GM23338 (cell line): ENCODE data around the gene DRAXIN. TPM values are rescaled to one million over a fixed set of nuclear protein-coding genes. Genes with fewer than 3 reads are reported as not detected.
A peak's percentile ranks its signal among the peaks of the same experiment; 100 is the strongest.

ENCODE experiments used
- ATAC-seq: fragments of 200-7000 bp; cut with Tn5 transposase; 3 replicates; pipeline ENCODE4 v1.9.1; 2020
- DNase-seq: peaks from one replicate; pipeline ENCODE4 v3.0.0-alpha.2; 2015; ENCODE audit warnings: low spot score
- H2AFZ ChIP-seq: fragments of 200-600 bp; sonication (generic); 2 replicates; pipeline ENCODE4 v1.8.0; 2016; ENCODE audit warnings: antibody characterized with exemption, mild to moderate bottlenecking, moderate library complexity
- H3F3A ChIP-seq: fragments of 200-600 bp; sonication (generic); replicated peaks from 2 replicates; pipeline ENCODE4 v1.8.0; 2017; ENCODE audit warnings: antibody characterized with exemption, mixed run types, low read depth
- H3K27ac ChIP-seq: fragments of 200-600 bp; sonication (generic); 2 replicates; pipeline ENCODE4 v1.6.1; 2016; ENCODE audit warnings: low read depth
- H3K27me3 ChIP-seq: fragments of 200-600 bp; sonication (generic); 2 replicates; pipeline ENCODE4 v1.8.0; 2016; ENCODE audit warnings: mild to moderate bottlenecking, mixed run types, moderate library complexity; ENCODE audit not compliant: insufficient read depth
- H3K36me3 ChIP-seq: fragments of 200-600 bp; sonication (generic); 2 replicates; pipeline ENCODE4 v1.8.0; 2016; ENCODE audit warnings: mild to moderate bottlenecking; ENCODE audit not compliant: insufficient read depth
- H3K4me1 ChIP-seq: fragments of 200-600 bp; sonication (generic); 2 replicates; pipeline ENCODE4 v1.8.0; 2016; ENCODE audit warnings: mild to moderate bottlenecking, moderate library complexity; ENCODE audit not compliant: insufficient read depth
- H3K4me2 ChIP-seq: fragments of 200-600 bp; sonication (generic); 2 replicates; pipeline ENCODE4 v1.7.1; 2017; ENCODE audit warnings: mixed run types
- H3K4me3 ChIP-seq: fragments of 200-600 bp; sonication (generic); 2 replicates; pipeline ENCODE4 v1.6.1; 2016; ENCODE audit warnings: mixed run types
- H3K79me2 ChIP-seq: fragments of 200-600 bp; sonication (generic); replicated peaks from 2 replicates; pipeline ENCODE4 v1.8.0; 2017; ENCODE audit warnings: mild to moderate bottlenecking; ENCODE audit not compliant: insufficient read depth
- H3K9me2 ChIP-seq: fragments of 200-600 bp; sonication (generic); 2 replicates; pipeline ENCODE4 v1.8.0; 2017; ENCODE audit not compliant: insufficient read depth
- H4K20me1 ChIP-seq: fragments of 200-600 bp; sonication (generic); replicated peaks from 2 replicates; pipeline ENCODE4 v1.8.0; 2017; ENCODE audit warnings: mild to moderate bottlenecking; ENCODE audit not compliant: insufficient read depth
- H3K27ac Mint-ChIP-seq: 2 replicates; pipeline ENCODE4 v1.8.0; 2020; ENCODE audit warnings: inconsistent platforms, mild to moderate bottlenecking, moderate library complexity, mixed read lengths
- H3K27me3 Mint-ChIP-seq: 3 replicates; pipeline ENCODE4 v1.8.0; 2022; ENCODE audit warnings: low read depth, mild to moderate bottlenecking, moderate library complexity, mixed read lengths, inconsistent platforms; ENCODE audit not compliant: insufficient read depth, poor library complexity
- H3K36me3 Mint-ChIP-seq: 3 replicates; pipeline ENCODE4 v1.8.0; 2021; ENCODE audit warnings: low read depth, mild to moderate bottlenecking, inconsistent platforms, moderate library complexity, mixed read lengths
- H3K4me1 Mint-ChIP-seq: 3 replicates; pipeline ENCODE4 v1.8.0; 2020; ENCODE audit warnings: mild to moderate bottlenecking, inconsistent platforms, mixed read lengths
- H3K4me3 Mint-ChIP-seq: 3 replicates; pipeline ENCODE4 v1.8.0; 2021; ENCODE audit warnings: moderate library complexity, mild to moderate bottlenecking, inconsistent platforms, mixed read lengths
- H3K9me3 Mint-ChIP-seq: 3 replicates; pipeline ENCODE4 v1.8.0; 2020; ENCODE audit warnings: moderate library complexity, mild to moderate bottlenecking, inconsistent platforms, mixed read lengths
- CREB1 ChIP-seq: fragments of 250-450 bp; sonication (Bioruptor Pico); IDR thresholded peaks from 2 replicates; pipeline ENCODE4 v1.5.0; 2020; ENCODE audit warnings: low read depth, mild to moderate bottlenecking, moderate library complexity
- EZH2 ChIP-seq: fragments of 200-600 bp; sonication (generic); IDR thresholded peaks from one replicate; pipeline ENCODE4 v1.8.0; 2017; ENCODE audit warnings: antibody characterized with exemption, mild to moderate bottlenecking, low read depth; ENCODE audit not compliant: unreplicated experiment
- EZH2phosphoT487 ChIP-seq: fragments of 200-600 bp; sonication (generic); IDR thresholded peaks from one replicate; pipeline ENCODE4 v1.8.1; 2018; ENCODE audit warnings: antibody characterized with exemption; ENCODE audit not compliant: unreplicated experiment
- JUNB ChIP-seq: IDR thresholded peaks from one replicate; pipeline ENCODE4 v1.6.1; 2016; ENCODE audit warnings: antibody characterized with exemption; ENCODE audit not compliant: unreplicated experiment
- NANOG ChIP-seq: IDR thresholded peaks from 2 replicates; pipeline ENCODE4 v1.6.1; 2016; ENCODE audit warnings: antibody characterized with exemption, borderline replicate concordance
- POLR2AphosphoS5 ChIP-seq: IDR thresholded peaks from 2 replicates; pipeline ENCODE4 v1.6.1; 2016; ENCODE audit warnings: antibody characterized with exemption, low read depth
- REST ChIP-seq: IDR thresholded peaks from one replicate; pipeline ENCODE4 v1.6.1; 2018; ENCODE audit warnings: antibody characterized with exemption; ENCODE audit not compliant: unreplicated experiment
- STAT1 ChIP-seq: IDR thresholded peaks from one replicate; pipeline ENCODE4 v1.6.1; 2016; ENCODE audit warnings: antibody characterized with exemption; ENCODE audit not compliant: unreplicated experiment
- ZNF114 ChIP-seq: fragments of 250-450 bp; sonication (Bioruptor Pico); IDR thresholded peaks from 2 replicates; pipeline ENCODE4 v1.5.0; 2020; ENCODE audit warnings: mild to moderate bottlenecking, moderate library complexity
- ZNF331 ChIP-seq: fragments of 250-450 bp; sonication (Bioruptor Pico); IDR thresholded peaks from 2 replicates; pipeline ENCODE4 v1.5.0; 2020; ENCODE audit warnings: low read depth, mild to moderate bottlenecking, moderate library complexity
- polyA plus RNA-seq: library from polyadenylated mRNA; unstranded; fragments of >200 nt; fragmentation: Nextera tagmentation; extraction: Ambion mirVana; gene quantifications from 2 replicates; pipeline ENCODE4 v1.2.1, GENCODE V29; 2016
- total RNA-seq: library from RNA; depleted of rRNA; stranded (reverse); fragments of >200 nt; shearing (Covaris generic); gene quantifications from 2 replicates; pipeline ENCODE4 v1.2.3, GENCODE V29; 2014
- TF ChIP-seq, protein P1 (sequence below): fragments of 250-450 bp; sonication (Bioruptor Pico); IDR thresholded peaks from 2 replicates; pipeline ENCODE4 v1.5.0; 2020; ENCODE audit warnings: mild to moderate bottlenecking, moderate library complexity
- TF ChIP-seq, protein P2 (sequence below): IDR thresholded peaks from 2 replicates; pipeline ENCODE4 v1.6.1; 2016; ENCODE audit warnings: antibody characterized with exemption
- TF ChIP-seq, protein P3 (sequence below), 2 experiments: fragments of 200-600 bp in 1 of 2; sonication (generic) in 1 of 2; conservative IDR thresholded peaks; 2 replicates each; pipeline versions ENCODE4 v1.5.1 to v1.6.1; 2016 to 2017; ENCODE audit warnings: antibody characterized with exemption in 2 of 2, low read depth in 2 of 2, mild to moderate bottlenecking in 2 of 2, moderate library complexity in 1 of 2

DRAXIN gene
- total and polyA plus RNA-seq, 2 experiments from 2014 or later = 7.6 to 23.0 TPM

DNA sequence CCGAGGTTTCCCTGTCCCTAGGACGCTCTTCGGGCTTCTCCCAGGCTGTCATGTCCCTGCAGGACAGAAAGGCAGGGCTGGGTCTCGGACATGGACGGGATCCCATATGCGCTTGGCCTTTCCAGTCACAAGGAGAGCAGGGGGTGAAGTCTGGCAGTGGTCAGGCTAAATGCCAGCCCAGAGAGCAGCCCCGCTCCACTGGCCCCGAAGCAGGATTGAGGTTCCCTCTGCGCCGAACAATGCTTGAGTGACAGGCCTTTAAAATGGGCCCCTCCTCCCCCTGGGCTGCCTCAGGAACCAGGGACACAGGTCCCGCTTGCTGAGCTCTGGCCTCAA is 12.7 kb downstream of the DRAXIN start:
- Histone ChIP-seq H3K4me1 (peaks cover 51% of the 10 kb centered on the region), H2AFZ (no peak overlapping the region), H3K27me3 (no peaks in the 10 kb centered on the region), H4K20me1 (no peaks in the 10 kb centered on the region), H3K4me2 (no peak overlapping the region), H3K36me3 (no peaks in the 10 kb centered on the region; the same call in 1 of the 2 replicates), H3K9me2 (no peaks in the 10 kb centered on the region), H3F3A (peaks cover 27% of the 10 kb centered on the region), H3K27ac (no peak overlapping the region), H3K4me3 (no peak overlapping the region), H3K79me2 (peaks cover 26% of the 10 kb centered on the region)
- H3K9me3 Mint-ChIP-seq = no peaks in the 10 kb centered on the region
- peaks cover 60% of the 10 kb centered on the region for H3K4me1 Mint-ChIP-seq
- no peak for TF ChIP-seq EZH2phosphoT487
- TF ChIP-seq, protein P1, sequence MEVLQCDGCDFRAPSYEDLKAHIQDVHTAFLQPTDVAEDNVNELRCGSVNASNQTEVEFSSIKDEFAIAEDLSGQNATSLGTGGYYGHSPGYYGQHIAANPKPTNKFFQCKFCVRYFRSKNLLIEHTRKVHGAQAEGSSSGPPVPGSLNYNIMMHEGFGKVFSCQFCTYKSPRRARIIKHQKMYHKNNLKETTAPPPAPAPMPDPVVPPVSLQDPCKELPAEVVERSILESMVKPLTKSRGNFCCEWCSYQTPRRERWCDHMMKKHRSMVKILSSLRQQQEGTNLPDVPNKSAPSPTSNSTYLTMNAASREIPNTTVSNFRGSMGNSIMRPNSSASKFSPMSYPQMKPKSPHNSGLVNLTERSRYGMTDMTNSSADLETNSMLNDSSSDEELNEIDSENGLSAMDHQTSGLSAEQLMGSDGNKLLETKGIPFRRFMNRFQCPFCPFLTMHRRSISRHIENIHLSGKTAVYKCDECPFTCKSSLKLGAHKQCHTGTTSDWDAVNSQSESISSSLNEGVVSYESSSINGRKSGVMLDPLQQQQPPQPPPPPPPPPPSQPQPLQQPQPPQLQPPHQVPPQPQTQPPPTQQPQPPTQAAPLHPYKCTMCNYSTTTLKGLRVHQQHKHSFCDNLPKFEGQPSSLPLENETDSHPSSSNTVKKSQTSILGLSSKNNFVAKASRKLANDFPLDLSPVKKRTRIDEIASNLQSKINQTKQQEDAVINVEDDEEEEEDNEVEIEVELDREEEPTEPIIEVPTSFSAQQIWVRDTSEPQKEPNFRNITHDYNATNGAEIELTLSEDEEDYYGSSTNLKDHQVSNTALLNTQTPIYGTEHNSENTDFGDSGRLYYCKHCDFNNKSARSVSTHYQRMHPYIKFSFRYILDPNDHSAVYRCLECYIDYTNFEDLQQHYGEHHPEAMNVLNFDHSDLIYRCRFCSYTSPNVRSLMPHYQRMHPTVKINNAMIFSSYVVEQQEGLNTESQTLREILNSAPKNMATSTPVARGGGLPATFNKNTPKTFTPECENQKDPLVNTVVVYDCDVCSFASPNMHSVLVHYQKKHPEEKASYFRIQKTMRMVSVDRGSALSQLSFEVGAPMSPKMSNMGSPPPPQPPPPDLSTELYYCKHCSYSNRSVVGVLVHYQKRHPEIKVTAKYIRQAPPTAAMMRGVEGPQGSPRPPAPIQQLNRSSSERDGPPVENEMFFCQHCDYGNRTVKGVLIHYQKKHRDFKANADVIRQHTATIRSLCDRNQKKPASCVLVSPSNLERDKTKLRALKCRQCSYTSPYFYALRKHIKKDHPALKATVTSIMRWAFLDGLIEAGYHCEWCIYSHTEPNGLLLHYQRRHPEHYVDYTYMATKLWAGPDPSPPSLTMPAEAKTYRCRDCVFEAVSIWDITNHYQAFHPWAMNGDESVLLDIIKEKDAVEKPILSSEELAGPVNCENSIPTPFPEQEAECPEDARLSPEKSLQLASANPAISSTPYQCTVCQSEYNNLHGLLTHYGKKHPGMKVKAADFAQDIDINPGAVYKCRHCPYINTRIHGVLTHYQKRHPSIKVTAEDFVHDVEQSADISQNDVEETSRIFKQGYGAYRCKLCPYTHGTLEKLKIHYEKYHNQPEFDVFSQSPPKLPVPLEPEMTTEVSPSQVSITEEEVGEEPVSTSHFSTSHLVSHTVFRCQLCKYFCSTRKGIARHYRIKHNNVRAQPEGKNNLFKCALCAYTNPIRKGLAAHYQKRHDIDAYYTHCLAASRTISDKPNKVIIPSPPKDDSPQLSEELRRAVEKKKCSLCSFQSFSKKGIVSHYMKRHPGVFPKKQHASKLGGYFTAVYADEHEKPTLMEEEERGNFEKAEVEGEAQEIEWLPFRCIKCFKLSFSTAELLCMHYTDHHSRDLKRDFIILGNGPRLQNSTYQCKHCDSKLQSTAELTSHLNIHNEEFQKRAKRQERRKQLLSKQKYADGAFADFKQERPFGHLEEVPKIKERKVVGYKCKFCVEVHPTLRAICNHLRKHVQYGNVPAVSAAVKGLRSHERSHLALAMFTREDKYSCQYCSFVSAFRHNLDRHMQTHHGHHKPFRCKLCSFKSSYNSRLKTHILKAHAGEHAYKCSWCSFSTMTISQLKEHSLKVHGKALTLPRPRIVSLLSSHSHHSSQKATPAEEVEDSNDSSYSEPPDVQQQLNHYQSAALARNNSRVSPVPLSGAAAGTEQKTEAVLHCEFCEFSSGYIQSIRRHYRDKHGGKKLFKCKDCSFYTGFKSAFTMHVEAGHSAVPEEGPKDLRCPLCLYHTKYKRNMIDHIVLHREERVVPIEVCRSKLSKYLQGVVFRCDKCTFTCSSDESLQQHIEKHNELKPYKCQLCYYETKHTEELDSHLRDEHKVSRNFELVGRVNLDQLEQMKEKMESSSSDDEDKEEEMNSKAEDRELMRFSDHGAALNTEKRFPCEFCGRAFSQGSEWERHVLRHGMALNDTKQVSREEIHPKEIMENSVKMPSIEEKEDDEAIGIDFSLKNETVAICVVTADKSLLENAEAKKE (CRISPR knock-in tag) = no peak
- no peak for TF ChIP-seq EZH2
- TF ChIP-seq NANOG = no peak
- TF ChIP-seq CREB1 (CRISPR knock-in tag) = no peak
- TF ChIP-seq ZNF114 (CRISPR knock-in tag) = no peak
- TF ChIP-seq ZNF331 (CRISPR knock-in tag) = no peak
- TF ChIP-seq STAT1 = no peak
- TF ChIP-seq, protein P2, sequence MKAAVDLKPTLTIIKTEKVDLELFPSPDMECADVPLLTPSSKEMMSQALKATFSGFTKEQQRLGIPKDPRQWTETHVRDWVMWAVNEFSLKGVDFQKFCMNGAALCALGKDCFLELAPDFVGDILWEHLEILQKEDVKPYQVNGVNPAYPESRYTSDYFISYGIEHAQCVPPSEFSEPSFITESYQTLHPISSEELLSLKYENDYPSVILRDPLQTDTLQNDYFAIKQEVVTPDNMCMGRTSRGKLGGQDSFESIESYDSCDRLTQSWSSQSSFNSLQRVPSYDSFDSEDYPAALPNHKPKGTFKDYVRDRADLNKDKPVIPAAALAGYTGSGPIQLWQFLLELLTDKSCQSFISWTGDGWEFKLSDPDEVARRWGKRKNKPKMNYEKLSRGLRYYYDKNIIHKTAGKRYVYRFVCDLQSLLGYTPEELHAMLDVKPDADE = no peak
- TF ChIP-seq POLR2AphosphoS5 = no peak
- TF ChIP-seq, protein P3, sequence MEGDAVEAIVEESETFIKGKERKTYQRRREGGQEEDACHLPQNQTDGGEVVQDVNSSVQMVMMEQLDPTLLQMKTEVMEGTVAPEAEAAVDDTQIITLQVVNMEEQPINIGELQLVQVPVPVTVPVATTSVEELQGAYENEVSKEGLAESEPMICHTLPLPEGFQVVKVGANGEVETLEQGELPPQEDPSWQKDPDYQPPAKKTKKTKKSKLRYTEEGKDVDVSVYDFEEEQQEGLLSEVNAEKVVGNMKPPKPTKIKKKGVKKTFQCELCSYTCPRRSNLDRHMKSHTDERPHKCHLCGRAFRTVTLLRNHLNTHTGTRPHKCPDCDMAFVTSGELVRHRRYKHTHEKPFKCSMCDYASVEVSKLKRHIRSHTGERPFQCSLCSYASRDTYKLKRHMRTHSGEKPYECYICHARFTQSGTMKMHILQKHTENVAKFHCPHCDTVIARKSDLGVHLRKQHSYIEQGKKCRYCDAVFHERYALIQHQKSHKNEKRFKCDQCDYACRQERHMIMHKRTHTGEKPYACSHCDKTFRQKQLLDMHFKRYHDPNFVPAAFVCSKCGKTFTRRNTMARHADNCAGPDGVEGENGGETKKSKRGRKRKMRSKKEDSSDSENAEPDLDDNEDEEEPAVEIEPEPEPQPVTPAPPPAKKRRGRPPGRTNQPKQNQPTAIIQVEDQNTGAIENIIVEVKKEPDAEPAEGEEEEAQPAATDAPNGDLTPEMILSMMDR (conservative IDR thresholded peaks at IDR 0.05; ENCODE audit: low read depth in 2 of 2) = no peak
- TF ChIP-seq JUNB = no peak
- TF ChIP-seq REST = no peak
- H3K27ac Mint-ChIP-seq = peak overlapping the region; percentile 49; the same call in 1 of the 2 replicates
- H3K36me3 Mint-ChIP-seq = peaks cover 7% of the 10 kb centered on the region; the same call in 1 of the 3 replicates
- peaks cover 12% of the 10 kb centered on the region for H3K27me3 Mint-ChIP-seq
- peak; percentile 72 for ATAC-seq
- peak; percentile 62 for DNase-seq
- no peak overlapping the region; the same call in 2 of the 3 replicates for H3K4me3 Mint-ChIP-seq
